ENCODE data around the gene ANAPC5.
"Not testable (repeated sequence)": the region's sequence is repeated elsewhere in the genome, so short reads cannot be mapped to it uniquely, and the experiment has no call there.

ANAPC5 gene

DNA sequence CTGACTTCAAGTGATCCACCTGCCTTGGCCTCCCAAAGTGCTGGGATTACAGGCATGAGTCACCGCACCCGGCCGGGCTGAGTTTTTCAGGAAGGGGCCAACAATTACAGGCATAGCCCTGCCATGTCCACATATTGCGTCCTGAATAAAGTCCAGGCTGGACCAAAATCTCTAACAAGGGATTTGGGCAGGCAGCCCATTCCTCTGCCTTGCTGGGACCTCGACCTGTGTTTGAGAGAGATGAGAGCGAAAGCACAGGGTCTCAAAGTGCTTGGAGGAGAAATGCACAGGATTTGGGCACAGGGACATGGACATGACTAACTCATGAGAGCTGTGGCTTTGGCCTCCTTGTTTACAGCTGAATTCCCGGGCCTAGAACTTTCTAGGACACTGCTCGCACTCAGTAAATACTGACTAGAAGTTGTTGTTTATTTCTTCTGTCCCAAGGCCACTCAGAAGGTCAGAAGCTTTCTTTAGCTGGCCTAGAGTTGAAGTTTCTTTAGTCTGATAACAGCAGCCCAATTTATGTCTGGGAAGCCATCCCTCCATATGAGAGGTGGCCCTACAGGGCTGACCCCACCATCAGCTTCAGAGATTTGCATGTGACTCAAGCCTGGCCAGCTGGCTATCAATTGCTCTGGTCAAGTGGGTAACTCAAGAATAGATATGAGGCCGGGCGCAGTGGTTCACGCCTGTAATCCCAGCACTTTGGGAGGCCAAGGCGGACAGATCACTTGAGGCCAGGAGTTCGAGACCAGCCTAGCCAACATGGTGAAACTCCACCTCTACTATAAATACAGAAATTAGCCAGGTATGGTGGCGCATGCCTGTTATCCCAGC lies 67.4 kb downstream of the ANAPC5 start:
- no peak for DNase-seq (ENCODE audit: low read depth)

- no peak for DNase-seq (ENCODE audit: low read depth)
Measured at GRCh38 chr12:121283841-121284240, 68.4 kb downstream of the ANAPC5 start.

- DNase-seq (ENCODE audit: low read depth), result no peak
Measured at GRCh38 chr12:121283388-121283787, 68.8 kb downstream of the ANAPC5 start.

DNA sequence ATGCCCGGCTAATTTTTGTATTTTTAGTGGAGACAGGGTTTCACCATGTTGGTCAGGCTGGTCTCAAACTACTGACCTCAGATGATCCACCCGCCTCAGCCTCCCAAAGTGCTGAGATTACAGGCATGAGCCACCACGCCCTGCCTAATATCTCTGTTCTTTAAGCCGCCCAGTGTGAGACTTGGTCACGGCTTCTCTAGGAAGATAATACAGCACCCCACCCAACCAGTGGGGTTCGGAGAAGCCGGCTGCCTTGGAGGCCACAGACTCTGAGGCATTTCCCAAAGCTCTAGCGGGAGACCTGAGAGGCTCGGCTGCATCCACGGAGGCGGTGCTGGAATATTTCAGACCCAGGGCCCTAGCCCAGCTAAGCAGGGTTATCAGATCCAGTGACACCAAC lies 69.3 kb downstream of the ANAPC5 start:
- DNase-seq (ENCODE audit: low read depth), result not testable (repeated sequence)

GRCh38 chr12:121282072-121282742 lies 70.0 kb downstream of the ANAPC5 start:
- DNase-seq (ENCODE audit: low read depth), result no peak

DNA sequence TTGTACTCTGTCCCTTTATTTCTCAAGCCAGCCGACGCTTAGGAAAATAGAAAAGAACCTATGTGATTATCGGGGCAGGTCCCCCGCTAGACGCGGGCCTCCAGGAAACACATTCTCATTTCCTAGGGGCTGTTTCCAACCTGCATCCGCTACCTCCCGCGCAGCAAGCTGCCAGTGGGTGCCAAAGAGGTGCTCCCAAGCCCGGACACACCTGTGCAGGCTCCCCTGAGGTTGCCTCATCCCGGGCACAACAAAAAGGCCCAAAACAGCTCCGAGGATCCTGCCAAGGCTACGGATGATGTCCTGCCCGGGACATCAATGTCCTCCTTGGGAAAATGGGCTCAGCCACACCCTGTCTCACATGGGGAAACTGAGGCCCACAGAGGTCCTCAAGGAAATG lies 71.1 kb downstream of the ANAPC5 start:
- not testable (repeated sequence) for DNase-seq (ENCODE audit: low read depth)

GRCh38 chr12:121280531-121280930 lies 71.7 kb downstream of the ANAPC5 start:
- DNase-seq (ENCODE audit: low read depth), result not testable (repeated sequence)

GRCh38 chr12:121279507-121279915 lies 72.7 kb downstream of the ANAPC5 start:
- no peak for DNase-seq (ENCODE audit: low read depth)

DNA sequence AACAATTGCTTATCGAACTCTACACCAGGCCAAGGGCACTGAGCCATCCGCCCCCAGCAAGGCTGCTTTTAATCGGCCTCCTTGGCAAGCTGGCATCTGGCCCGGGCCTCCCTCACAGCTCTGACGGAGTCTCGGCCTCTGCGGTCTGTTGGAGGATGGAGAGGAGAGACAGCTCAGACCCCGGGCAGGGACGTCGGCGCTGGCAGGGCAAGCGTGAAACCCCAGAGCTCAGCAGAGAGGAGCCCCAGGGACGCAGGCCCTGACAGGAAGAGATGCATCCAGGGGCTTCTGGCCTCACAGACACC lies 73.2 kb downstream of the ANAPC5 start:
- DNase-seq (ENCODE audit: low read depth), result no peak

GRCh38 chr12:121278169-121279070 lies 73.8 kb downstream of the ANAPC5 start:
- no peak for DNase-seq (ENCODE audit: low read depth)

DNA sequence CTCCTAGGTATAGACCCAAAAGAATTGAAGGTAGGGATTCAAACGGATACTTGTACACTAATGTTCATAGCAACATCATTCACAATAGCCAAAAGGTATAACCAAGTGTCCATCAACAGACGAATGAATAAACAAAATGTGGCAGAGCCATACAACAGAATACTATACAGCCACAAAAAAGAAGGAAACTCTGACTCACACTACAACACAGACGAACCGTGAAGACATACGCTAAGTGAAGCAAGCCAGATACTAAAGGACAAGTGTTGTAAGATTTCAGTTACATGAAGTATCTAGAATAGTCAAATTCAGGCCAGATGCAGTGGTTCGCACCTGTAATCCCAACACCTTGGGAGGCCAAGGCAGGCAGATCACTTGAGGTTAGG lies 74.8 kb downstream of the ANAPC5 start:
- no peak for DNase-seq (ENCODE audit: low read depth)

DNA sequence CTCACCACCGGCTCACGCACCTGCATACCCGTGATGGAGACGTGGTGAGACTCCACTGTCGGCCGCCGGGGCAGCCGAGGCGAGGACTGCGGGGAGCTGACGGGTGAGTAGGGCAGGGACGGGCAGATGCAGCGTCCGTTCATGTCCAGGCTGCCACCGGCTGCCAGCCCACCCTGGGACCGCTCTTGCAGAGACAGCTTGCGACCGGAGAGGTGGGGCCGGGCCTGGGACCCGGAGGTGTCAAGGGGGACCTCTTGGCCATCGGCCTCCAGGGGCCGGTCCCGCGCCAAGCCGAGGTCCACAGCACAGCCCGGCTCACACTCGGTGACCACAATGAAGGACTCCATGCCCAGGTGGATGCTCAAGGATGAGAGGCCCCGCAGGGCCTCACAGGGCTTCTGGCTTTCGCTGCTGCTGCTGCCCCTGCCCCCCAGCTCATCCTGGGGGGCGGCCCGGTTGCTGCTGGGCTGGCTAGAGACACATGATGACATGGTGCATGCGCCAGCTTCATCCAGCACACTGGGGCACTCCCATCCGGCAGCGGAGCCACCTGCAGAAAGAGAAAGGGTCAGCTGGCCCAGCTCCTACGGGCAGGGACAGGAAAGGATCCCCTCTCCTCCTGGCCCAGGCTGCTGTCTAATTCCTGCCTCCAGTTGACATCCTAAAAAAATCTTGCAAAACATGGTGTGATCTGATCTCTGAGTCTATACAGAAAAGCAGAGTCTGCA lies 78.0 kb downstream of the ANAPC5 start:
- DNase-seq (ENCODE audit: low read depth), result no peak

DNA sequence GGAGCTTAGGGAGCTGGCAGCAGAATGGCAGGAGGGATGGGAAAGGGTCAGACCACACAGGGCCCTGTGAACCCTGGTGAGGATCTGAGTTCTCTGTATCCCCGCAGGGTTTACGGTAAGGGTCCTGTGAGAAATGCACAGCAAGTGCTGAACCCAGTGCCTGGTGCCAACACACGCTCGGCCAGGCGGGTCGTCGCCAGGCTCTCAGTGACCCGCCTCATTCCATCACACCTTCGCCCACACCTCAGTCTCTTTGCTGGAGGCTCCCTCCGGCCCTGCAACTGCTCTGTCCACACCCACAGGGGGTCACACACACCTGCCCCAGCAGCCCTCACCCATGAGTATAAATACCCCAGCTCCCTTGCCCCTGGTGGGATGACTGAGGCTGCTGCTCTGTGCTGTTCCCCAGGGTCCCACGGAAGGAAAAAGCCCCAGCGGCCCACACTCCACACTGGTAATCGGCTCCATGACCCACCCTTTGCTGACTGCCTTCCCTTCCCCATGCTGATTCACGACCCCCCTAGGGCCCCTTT lies 78.8 kb downstream of the ANAPC5 start:
- no peak for DNase-seq (ENCODE audit: low read depth)

GRCh38 chr12:121267822-121268221 lies 84.4 kb downstream of the ANAPC5 start:
- no peak for DNase-seq (ENCODE audit: low read depth)

GRCh38 chr12:121264951-121265515 lies 87.2 kb downstream of the ANAPC5 start:
- no peak for DNase-seq (ENCODE audit: low read depth)

GRCh38 chr12:121264135-121264534 lies 88.1 kb downstream of the ANAPC5 start:
- DNase-seq (ENCODE audit: low read depth), result no peak

GRCh38 chr12:121263206-121263935 lies 88.8 kb downstream of the ANAPC5 start:
- DNase-seq (ENCODE audit: low read depth), result no peak

- no peak for DNase-seq (ENCODE audit: low read depth)
Measured at GRCh38 chr12:121261398-121261797, 90.8 kb downstream of the ANAPC5 start.

- no peak for DNase-seq (ENCODE audit: low read depth)
Measured at GRCh38 chr12:121260091-121260490, 92.1 kb downstream of the ANAPC5 start.

DNA sequence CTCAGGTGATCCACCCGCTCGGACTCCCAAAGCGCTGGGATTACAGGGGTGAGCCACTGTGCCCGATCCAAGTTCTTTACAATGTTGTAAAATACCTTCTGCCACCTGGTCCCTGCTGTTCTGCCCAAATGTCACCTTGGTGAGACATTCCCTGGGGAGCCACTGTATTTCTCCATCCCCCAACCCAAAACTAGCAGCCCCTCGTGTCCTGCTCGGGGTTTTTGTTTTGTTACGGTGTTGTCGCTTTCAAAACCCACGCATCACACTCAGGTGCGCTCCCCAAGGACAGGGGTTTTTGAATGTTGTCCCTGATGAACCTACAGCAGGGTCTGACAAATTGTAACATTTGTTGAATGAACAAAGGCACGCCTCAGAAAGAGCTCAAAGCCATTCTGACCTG lies 93.1 kb downstream of the ANAPC5 start:
- DNase-seq (ENCODE audit: low read depth), result no peak

Measured in non-pigmented ciliary epithelial cell (primary cell).